Measurements from ENCODE around the gene KCNC3. TPM values are rescaled to one million over a fixed set of nuclear protein-coding genes. Genes with fewer than 3 reads are reported as not detected.
A peak's percentile ranks its signal among the peaks of the same experiment; 100 is the strongest.
"Not testable (repeated sequence)": the region's sequence is repeated elsewhere in the genome, so short reads cannot be mapped to it uniquely, and the experiment has no call there.

KCNC3 gene
- total RNA-seq, 6 donors from 2014 or later: 3.8 to 15.7 (median 12.2) TPM

DNA sequence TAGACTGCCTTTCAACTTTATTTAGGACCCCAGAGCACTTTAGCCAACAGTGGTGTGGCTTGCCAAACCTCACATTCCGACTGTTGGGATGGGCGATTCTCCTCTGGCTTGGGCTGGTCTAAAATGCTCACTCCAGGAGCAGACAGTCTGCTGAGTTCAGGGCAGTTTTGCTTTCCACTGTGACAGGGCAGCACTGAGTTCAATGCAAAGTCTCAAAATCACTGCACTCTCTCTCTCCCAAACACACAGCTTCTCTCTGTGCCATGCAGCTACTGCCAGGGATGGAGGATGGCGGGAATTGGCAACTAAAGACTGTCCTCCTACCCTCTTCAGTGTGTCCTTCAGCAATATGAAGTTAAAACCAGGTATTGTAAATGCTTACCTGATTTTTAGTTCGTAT lies 23.1 kb upstream of the KCNC3 start:
- Histone ChIP-seq H3K36me3 (no peaks in the 10 kb centered on the region), H3K4me1 (peaks cover 0 to 4% (median 0%) of the 10 kb centered on the region in 4 donors), H3K27me3 (no peaks in the 10 kb centered on the region), H3K27ac (no peak overlapping the region), H3K9me3 (no peaks in the 10 kb centered on the region), H3K4me3 (no peak overlapping the region)
- DNase-seq (no peak), ATAC-seq (ENCODE audit: low FRiP score in 2 of 2) (no peak)
- 63 to 69% methylated on average over 4 of the region's 4 CpGs for WGBS, 2 donors
- TF ChIP-seq POLR2A (IDR thresholded peaks at IDR 0.05): no peak
- TF ChIP-seq POLR2AphosphoS5 (IDR thresholded peaks at IDR 0.05): no peak
- TF ChIP-seq EP300 (IDR thresholded peaks at IDR 0.05): no peak
- TF ChIP-seq, protein P1, sequence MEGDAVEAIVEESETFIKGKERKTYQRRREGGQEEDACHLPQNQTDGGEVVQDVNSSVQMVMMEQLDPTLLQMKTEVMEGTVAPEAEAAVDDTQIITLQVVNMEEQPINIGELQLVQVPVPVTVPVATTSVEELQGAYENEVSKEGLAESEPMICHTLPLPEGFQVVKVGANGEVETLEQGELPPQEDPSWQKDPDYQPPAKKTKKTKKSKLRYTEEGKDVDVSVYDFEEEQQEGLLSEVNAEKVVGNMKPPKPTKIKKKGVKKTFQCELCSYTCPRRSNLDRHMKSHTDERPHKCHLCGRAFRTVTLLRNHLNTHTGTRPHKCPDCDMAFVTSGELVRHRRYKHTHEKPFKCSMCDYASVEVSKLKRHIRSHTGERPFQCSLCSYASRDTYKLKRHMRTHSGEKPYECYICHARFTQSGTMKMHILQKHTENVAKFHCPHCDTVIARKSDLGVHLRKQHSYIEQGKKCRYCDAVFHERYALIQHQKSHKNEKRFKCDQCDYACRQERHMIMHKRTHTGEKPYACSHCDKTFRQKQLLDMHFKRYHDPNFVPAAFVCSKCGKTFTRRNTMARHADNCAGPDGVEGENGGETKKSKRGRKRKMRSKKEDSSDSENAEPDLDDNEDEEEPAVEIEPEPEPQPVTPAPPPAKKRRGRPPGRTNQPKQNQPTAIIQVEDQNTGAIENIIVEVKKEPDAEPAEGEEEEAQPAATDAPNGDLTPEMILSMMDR (IDR thresholded peaks at IDR 0.05): no peak

DNA sequence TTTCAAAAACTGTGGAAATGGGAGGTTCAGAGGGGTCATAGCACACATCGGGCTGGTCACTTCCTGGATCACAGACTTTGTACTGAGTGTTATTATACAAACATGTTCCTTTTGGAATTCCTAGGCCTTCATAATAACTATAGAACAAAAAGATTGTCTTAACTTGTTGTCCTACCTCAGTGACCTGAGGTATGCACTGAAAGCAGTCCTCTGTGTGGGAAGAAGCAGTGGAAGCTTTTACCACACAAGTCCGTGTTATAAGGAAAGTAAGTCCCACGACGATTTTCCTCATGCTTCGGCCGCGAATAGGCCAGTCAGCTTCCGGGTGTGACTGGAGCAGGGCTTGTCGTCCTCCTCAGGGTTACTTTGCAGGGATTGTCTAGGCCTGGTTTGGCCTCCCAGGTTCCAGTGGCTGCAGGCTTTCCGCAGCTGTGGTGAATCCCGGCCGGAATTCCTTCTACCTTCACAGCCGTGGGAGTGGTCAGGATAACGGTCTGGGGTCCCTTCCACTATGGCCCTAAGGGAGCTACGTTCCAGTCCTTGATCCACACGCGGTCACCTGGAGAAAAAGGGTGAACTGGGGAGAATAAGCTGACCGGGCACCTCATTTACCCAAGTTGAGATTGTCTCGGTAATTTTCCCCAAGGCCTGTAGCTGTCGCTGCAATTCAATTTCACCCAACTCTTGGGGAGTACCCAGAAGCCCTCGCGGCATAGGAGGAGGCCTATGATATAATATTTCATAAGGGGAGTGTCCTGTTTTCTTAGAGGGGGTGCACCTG lies 20.3 kb upstream of the KCNC3 start:
- 72 to 73% methylated on average over 17 to 22 of the region's 22 CpGs for WGBS, 2 donors
- no peak for DNase-seq
- H3K36me3 ChIP-seq: no peaks in the 10 kb centered on the region
- no peaks in the 10 kb centered on the region for H3K27me3 ChIP-seq
- H3K9me3 ChIP-seq: peaks cover 0 to 7% (median 2%) of the 10 kb centered on the region in 4 donors
- H3K27ac ChIP-seq: peak overlapping the region in 1 of 4 donors; percentile 15
- H3K4me3 ChIP-seq: no peak overlapping the region
- TF ChIP-seq EP300 (IDR thresholded peaks at IDR 0.05): no peak
- no peak for TF ChIP-seq POLR2AphosphoS5 (IDR thresholded peaks at IDR 0.05)
- ATAC-seq (ENCODE audit: low FRiP score in 2 of 2): no peak
- H3K4me1 ChIP-seq: no peaks in the 10 kb centered on the region

DNA sequence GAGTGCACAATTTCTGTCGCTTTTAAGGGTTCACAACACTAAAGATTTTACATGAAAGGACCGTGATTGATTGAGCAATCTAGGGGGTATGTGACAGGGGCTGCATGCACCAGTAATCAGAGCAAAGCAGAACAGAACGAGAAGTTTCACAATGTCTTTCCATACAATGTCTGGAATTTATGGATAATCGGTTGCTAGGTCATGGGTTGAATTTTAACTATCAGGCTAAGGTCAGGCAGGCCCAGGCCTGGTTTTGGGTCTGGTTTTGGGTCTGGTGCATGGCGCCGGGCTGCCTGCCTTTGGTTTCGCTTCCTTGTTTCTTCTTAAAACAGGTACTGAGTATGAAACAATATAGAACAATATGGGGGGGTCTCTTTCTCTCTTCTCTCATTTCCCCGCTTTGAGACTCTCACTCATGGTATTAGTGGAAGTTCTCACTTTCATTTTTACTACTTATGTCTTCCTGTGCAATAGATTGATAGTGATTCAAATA lies 18.0 kb upstream of the KCNC3 start:
- H3K27ac ChIP-seq; H3K36me3 ChIP-seq; H3K27me3 ChIP-seq; H3K4me1 ChIP-seq; DNase-seq; H3K4me3 ChIP-seq; ATAC-seq (ENCODE audit: low FRiP score in 2 of 2); H3K9me3 ChIP-seq: not testable (repeated sequence)
- 56 to 64% methylated on average over 8 of the region's 8 CpGs for WGBS, 2 donors

DNA sequence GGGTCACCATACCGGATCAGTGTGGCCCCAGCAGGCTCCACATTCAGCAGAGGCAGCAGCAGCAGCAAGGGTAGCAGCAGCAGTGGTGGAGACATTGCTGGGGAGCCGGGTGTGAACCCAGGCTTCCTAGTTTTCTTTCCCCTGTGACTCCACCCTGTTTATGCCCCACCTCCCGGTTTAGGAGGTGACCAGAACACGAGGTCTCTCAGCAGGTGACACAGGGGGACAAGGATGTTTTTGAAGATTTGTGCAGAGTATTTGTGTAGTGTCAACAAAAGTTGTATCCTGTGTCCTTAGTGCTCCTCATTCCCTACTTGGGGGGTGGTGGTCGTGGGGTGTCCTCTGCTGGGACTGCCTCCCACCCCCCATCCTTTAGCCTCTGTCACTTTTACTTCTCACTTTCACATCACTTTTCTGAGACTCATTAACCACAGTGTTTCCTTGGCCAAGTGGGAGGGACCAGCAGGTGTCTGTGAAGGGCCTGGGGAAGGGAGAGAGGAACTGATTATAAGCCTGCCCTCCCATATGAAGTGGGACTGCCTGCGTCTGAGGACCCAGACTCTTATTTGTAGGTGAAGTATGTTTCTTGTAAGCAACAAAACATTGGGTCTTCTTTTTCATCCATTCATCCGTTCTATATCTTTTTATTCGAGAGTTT lies 15.6 kb upstream of the KCNC3 start:
- peaks cover 0 to 7% (median 2%) of the 10 kb centered on the region in 4 donors for H3K9me3 ChIP-seq
- WGBS, 2 donors: 68 to 70% methylated on average over 7 to 8 of the region's 8 CpGs
- no peak for DNase-seq
- no peaks in the 10 kb centered on the region for H3K36me3 ChIP-seq
- H3K27me3 ChIP-seq: no peaks in the 10 kb centered on the region
- TF ChIP-seq POLR2AphosphoS5 (IDR thresholded peaks at IDR 0.05) (no peak), POLR2A (IDR thresholded peaks at IDR 0.05) (no peak), EP300 (IDR thresholded peaks at IDR 0.05) (no peak)
- TF ChIP-seq, protein P1 (IDR thresholded peaks at IDR 0.05): no peak
- H3K4me3 ChIP-seq: no peak overlapping the region
- peaks cover 0 to 6% (median 0%) of the 10 kb centered on the region in 4 donors for H3K4me1 ChIP-seq
- no peak overlapping the region for H3K27ac ChIP-seq
- ATAC-seq (ENCODE audit: low FRiP score in 2 of 2): peak in 1 of 2 donors; percentile 23

DNA sequence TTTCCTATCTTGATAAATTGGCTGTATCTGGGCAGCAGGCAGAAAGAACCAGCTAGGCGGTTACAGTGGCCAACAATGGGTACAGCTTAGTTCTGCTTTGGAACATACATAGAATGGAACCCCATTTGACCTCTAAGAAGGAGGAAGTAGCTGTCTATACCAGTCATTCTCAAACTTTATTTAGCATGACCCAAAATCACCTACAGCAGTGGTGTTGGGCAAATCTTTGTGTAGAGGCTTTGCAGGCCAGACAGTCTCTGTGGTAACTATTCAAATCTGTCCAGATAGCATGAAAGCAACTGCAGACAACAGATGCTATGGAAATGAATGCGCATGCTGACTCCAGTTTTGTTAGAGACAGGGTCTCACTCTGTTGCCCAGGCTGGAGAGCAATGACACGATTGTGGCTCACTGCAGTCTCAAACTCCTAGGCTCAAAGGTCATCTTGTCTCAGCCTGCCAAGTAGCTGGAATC lies 12.0 kb upstream of the KCNC3 start:
- no peak overlapping the region for H3K4me3 ChIP-seq
- H3K9me3 ChIP-seq: peaks cover 0 to 7% (median 2%) of the 10 kb centered on the region in 4 donors
- DNase-seq (no peak), ATAC-seq (ENCODE audit: low FRiP score in 2 of 2) (peak in 1 of 2 donors; percentile 79)
- H3K4me1 ChIP-seq: peaks cover 0 to 6% (median 0%) of the 10 kb centered on the region in 4 donors
- no peaks in the 10 kb centered on the region for H3K27me3 ChIP-seq
- H3K27ac ChIP-seq: no peak overlapping the region
- 70 to 76% methylated on average over 3 of the region's 3 CpGs for WGBS, 2 donors
- H3K36me3 ChIP-seq: no peaks in the 10 kb centered on the region
- TF ChIP-seq POLR2AphosphoS5 (IDR thresholded peaks at IDR 0.05): no peak
- TF ChIP-seq EP300 (IDR thresholded peaks at IDR 0.05): no peak
- TF ChIP-seq, protein P1 (IDR thresholded peaks at IDR 0.05): no peak
- TF ChIP-seq POLR2A (IDR thresholded peaks at IDR 0.05): no peak
